Tongue (tissue), 2 donors: ENCODE results near the gene COG2. TPM values are rescaled to one million over a fixed set of nuclear protein-coding genes. Genes with fewer than 3 reads are reported as not detected.

Experiments used
- DNase-seq: peaks from one replicate; pipeline ENCODE4 v3.0.0-alpha.2; 2015
- total RNA-seq: library from RNA; depleted of rRNA; stranded (reverse); fragments of >200 nt; gene quantifications from one replicate; pipeline ENCODE4 v1.2.3, GENCODE V29; 2014

COG2 gene
- total RNA-seq, 1 donor from 2014 or later: 34.8 TPM

GRCh38 chr1:230701895-230702768 is 59.9 kb downstream of the COG2 start:
- no peak for DNase-seq

- DNase-seq: no peak
These were observed 60.8 kb downstream of the COG2 start for GRCh38 chr1:230702934-230703678.

- DNase-seq: no peak
These were observed 61.6 kb downstream of the COG2 start for GRCh38 chr1:230703679-230704385.

- no peak for DNase-seq
These were observed 62.5 kb downstream of the COG2 start for GRCh38 chr1:230704830-230705229.

GRCh38 chr1:230705289-230706019 is 63.2 kb downstream of the COG2 start:
- no peak for DNase-seq

GRCh38 chr1:230706020-230706699 is 63.9 kb downstream of the COG2 start:
- no peak for DNase-seq

GRCh38 chr1:230706887-230707731 is 64.8 kb downstream of the COG2 start:
- no peak for DNase-seq

GRCh38 chr1:230707732-230708630 is 65.7 kb downstream of the COG2 start:
- DNase-seq: no peak

GRCh38 chr1:230708631-230709580 is 66.6 kb downstream of the COG2 start:
- DNase-seq: no peak

GRCh38 chr1:230709619-230710542 is 67.6 kb downstream of the COG2 start:
- no peak for DNase-seq

- DNase-seq: no peak
These were observed 68.2 kb downstream of the COG2 start for GRCh38 chr1:230710543-230710904.

GRCh38 chr1:230711245-230711644 is 69.0 kb downstream of the COG2 start:
- no peak for DNase-seq

- no peak for DNase-seq
These were observed 70.2 kb downstream of the COG2 start for GRCh38 chr1:230712470-230712942.

GRCh38 chr1:230713138-230713537 is 70.9 kb downstream of the COG2 start:
- no peak for DNase-seq

- DNase-seq: no peak
These were observed 71.2 kb downstream of the COG2 start for GRCh38 chr1:230713547-230713914.

GRCh38 chr1:230713915-230714764 is 71.9 kb downstream of the COG2 start, which contains the start of gene AGT:
Gene AGT, minus strand, starts transcription at chr1:230714122. Its CDS starts 3,299 bp downstream, at chr1:230710823.
- DNase-seq: peak; percentile 92
